RWPE2 (cell line): ENCODE data around the gene WNT1.

Source experiments
- ATAC-seq: fragments of 200-7000 bp; cut with Tn5 transposase; 3 replicates; pipeline ENCODE4 v1.9.1; 2021; ENCODE audit warnings: low read depth
- DNase-seq: peaks from one replicate; pipeline ENCODE4 v3.0.0-alpha.2; 2020; ENCODE audit warnings: low spot score
- H3K27ac ChIP-seq: fragments of 450-650 bp; 2 replicates; pipeline ENCODE4 v1.5.1; 2017; ENCODE audit warnings: mild to moderate bottlenecking; ENCODE audit not compliant: poor library complexity, severe bottlenecking
- H3K27me3 ChIP-seq: fragments of 250-450 bp; sonication (Bioruptor Pico); 2 replicates; pipeline ENCODE4 v1.5.1; 2021; ENCODE audit warnings: mild to moderate bottlenecking, moderate library complexity; ENCODE audit not compliant: insufficient read depth, poor library complexity, severe bottlenecking
- H3K36me3 ChIP-seq: fragments of 250-450 bp; sonication (Bioruptor Pico); 2 replicates; pipeline ENCODE4 v1.5.1; 2020; ENCODE audit warnings: low read depth, mild to moderate bottlenecking, moderate library complexity
- H3K4me1 ChIP-seq: fragments of 250-450 bp; sonication (Bioruptor Pico); 2 replicates; pipeline ENCODE4 v1.5.1; 2021; ENCODE audit warnings: mild to moderate bottlenecking, moderate library complexity; ENCODE audit not compliant: insufficient read depth, poor library complexity, severe bottlenecking
- H3K4me3 ChIP-seq: fragments of 250-450 bp; sonication (Bioruptor Pico); 2 replicates; pipeline ENCODE4 v1.5.1; 2021; ENCODE audit warnings: mild to moderate bottlenecking, moderate library complexity; ENCODE audit not compliant: severe bottlenecking
- H3K9me3 ChIP-seq: fragments of 250-450 bp; sonication (Bioruptor Pico); 2 replicates; pipeline ENCODE4 v1.5.1; 2021; ENCODE audit warnings: mild to moderate bottlenecking, moderate library complexity; ENCODE audit not compliant: severe bottlenecking
- CTCF ChIP-seq: fragments of 450-650 bp; IDR thresholded peaks from one replicate; pipeline ENCODE4 v1.5.1; 2017; ENCODE audit warnings: mild to moderate bottlenecking, moderate library complexity; ENCODE audit not compliant: poor library complexity, severe bottlenecking

The WNT1 gene

DNA sequence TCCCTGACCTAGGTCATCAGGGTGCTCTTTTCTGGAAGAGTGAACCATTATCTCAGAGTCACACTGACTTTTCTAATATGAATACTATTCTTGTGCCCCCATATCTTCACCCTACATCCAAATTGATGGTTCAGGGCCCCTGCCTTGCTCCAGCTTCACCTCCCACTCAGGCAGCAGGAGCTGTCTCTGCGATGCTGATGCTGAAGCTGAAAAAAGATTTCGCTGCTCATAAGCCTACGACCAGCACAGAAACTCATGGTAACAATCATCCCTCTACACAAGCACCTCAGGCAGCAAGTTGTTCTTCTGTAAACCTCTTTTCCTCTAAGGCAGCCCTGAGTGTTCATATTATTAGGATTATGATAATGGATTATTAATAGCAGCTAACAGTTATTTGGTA is 24.1 kb upstream of the WNT1 start:
- DNase-seq: no peak
- no peak for ATAC-seq
- Histone ChIP-seq H3K9me3 (no peaks in the 10 kb centered on the region), H3K36me3 (peaks cover 43% of the 10 kb centered on the region), H3K4me3 (no peak overlapping the region), H3K27me3 (no peaks in the 10 kb centered on the region), H3K4me1 (no peaks in the 10 kb centered on the region), H3K27ac (no peak overlapping the region)
- no peak for TF ChIP-seq CTCF

- H3K36me3 ChIP-seq: peaks cover 43% of the 10 kb centered on the region
- no peak for TF ChIP-seq CTCF
- H3K27me3 ChIP-seq: no peaks in the 10 kb centered on the region
- H3K4me1 ChIP-seq: no peaks in the 10 kb centered on the region
- H3K9me3 ChIP-seq: no peaks in the 10 kb centered on the region
- ATAC-seq (no peak), DNase-seq (no peak)
- no peak overlapping the region for H3K27ac ChIP-seq
- H3K4me3 ChIP-seq: no peak overlapping the region
Observed at GRCh38 chr12:48954841-48955501, 23.2 kb upstream of the WNT1 start.

- TF ChIP-seq CTCF: no peak
- H3K27me3 ChIP-seq: no peaks in the 10 kb centered on the region
- no peaks in the 10 kb centered on the region for H3K4me1 ChIP-seq
- peak overlapping the region; percentile 65 for H3K27ac ChIP-seq
- ATAC-seq (peak; percentile 80), DNase-seq (peak; percentile 90)
- H3K4me3 ChIP-seq: peak overlapping the region; percentile 90
- H3K9me3 ChIP-seq: no peaks in the 10 kb centered on the region
- H3K36me3 ChIP-seq: peaks cover 36% of the 10 kb centered on the region
Observed at GRCh38 chr12:48956279-48957140, 21.6 kb upstream of the WNT1 start.

DNA sequence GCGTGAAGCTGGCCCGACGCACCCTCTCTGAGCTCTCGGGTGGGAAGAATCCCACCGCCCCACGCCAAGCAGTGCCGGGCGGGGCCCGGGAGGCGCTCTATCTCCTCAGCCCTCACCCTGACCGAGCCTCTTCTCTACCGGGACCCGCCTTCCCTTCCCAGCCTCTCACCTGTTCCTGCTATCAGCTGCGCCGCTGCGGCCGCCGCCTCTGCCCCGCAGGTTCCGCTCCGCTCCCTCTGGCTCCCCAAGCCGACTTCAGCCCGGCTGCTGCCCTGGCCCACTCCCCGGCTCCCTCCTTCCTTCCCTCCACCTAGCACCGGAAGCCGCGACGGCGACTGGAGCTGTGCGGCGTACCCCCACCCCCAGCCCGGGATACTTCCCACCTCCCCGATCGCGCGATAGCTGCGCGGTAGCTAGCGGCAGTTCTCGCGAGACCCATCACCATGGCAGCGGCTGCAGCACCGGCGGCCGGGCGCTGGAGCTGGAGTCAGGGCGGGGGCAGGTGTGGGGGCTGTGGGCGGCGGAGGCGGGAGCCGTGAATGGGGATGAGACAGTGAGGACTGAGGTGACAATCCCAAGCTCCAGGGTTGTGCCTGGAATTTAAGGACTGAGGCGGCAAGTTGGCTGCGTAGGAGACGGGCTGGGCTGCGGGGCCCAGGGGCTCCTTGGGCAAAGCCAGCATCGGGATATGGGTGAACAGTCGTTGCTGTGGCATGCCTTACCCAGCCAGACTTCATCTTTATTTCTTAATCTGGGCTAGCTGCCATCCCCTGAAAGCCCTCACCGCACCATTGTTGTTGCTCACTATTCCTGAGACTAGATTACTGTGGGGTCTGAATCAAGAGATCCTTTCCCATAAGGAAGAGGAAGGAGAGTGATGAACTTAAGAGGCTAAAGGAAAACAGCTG is 20.7 kb upstream of the WNT1 start, which contains the start of gene ARF3:
Gene ARF3 (minus strand): TSS at position 347 of the 908 bp plus-strand sequence. CDS start 16,392 bp downstream, outside the sequence.
- Histone ChIP-seq H3K4me3 (peak within 1 kb of the TSS; percentile 90), H3K9me3 (no peaks in the 10 kb centered on the region), H3K27ac (peak within 1 kb of the TSS; percentile 65), H3K27me3 (no peaks in the 10 kb centered on the region), H3K36me3 (peaks cover 29% of the 10 kb centered on the region), H3K4me1 (no peaks in the 10 kb centered on the region)
- ATAC-seq: peak; percentile 84
- no peak for TF ChIP-seq CTCF
- peak; percentile 94 for DNase-seq
